HepG2 (cell line): ENCODE data around the gene SPATA33. TPM values are rescaled to one million over a fixed set of nuclear protein-coding genes. Genes with fewer than 3 reads are reported as not detected.

Experiments used
- GATAD1 ChIP-seq: IDR thresholded peaks from 2 replicates; pipeline ENCODE4 v1.6.1; 2016; ENCODE audit warnings: missing genetic modification reagents, missing compliant biosample characterization
- HNF1B ChIP-seq: sonication (generic); formaldehyde crosslinking; IDR thresholded peaks from 2 replicates; pipeline ENCODE4 v1.5.1; 2020; ENCODE audit warnings: mild to moderate bottlenecking, moderate library complexity, missing genetic modification reagents
- NFIC ChIP-seq: IDR thresholded peaks from 2 replicates; pipeline ENCODE4 v1.6.1; 2012; ENCODE audit warnings: mild to moderate bottlenecking, low read length, inconsistent platforms
- TEAD3 ChIP-seq: optimal IDR thresholded peaks from 2 replicates; pipeline ENCODE3; 2016; ENCODE audit warnings: borderline replicate concordance
- TOPORS ChIP-seq: sonication (generic); formaldehyde crosslinking; IDR thresholded peaks from 2 replicates; pipeline ENCODE4 v1.8.0; 2023; ENCODE audit warnings: mild to moderate bottlenecking, missing genetic modification reagents
- YY1 ChIP-seq: IDR thresholded peaks from 2 replicates; pipeline ENCODE4 v1.6.1; 2011; ENCODE audit warnings: low read length, low read depth, moderate library complexity, mild to moderate bottlenecking; ENCODE audit not compliant: insufficient read depth, insufficient replicate concordance
- ZBTB4 ChIP-seq: sonication (generic); formaldehyde crosslinking; IDR thresholded peaks from 2 replicates; pipeline ENCODE4 v1.4.0; 2020; ENCODE audit warnings: missing genetic modification reagents, mild to moderate bottlenecking, borderline replicate concordance
- ZFP82 ChIP-seq: sonication (generic); formaldehyde crosslinking; IDR thresholded peaks from 2 replicates; pipeline ENCODE4 v1.5.1; 2020; ENCODE audit warnings: mild to moderate bottlenecking, missing genetic modification reagents, borderline replicate concordance
- ZNF205 ChIP-seq: IDR thresholded peaks from 2 replicates; pipeline ENCODE4 v1.6.1; 2018; ENCODE audit warnings: missing biosample characterization, missing genetic modification reagents
- ZNF280D ChIP-seq: sonication (generic); formaldehyde crosslinking; IDR thresholded peaks from 2 replicates; pipeline ENCODE4 v1.5.1; 2020; ENCODE audit warnings: mild to moderate bottlenecking, missing genetic modification reagents
- ZNF530 ChIP-seq: sonication (generic); formaldehyde crosslinking; IDR thresholded peaks from 2 replicates; pipeline ENCODE4 v1.5.0; 2020; ENCODE audit warnings: low read depth, mild to moderate bottlenecking, missing genetic modification reagents
- ZNF597 ChIP-seq: sonication (generic); formaldehyde crosslinking; IDR thresholded peaks from 2 replicates; pipeline ENCODE4 v1.5.0; 2020; ENCODE audit warnings: missing genetic modification reagents
- polyA plus RNA-seq, 8 experiments: library from polyadenylated mRNA; depleted of rRNA in 3 of 8; stranded (reverse) in 7 of 8; unstranded in 1 of 8; fragments of >200 nt; fragmentation: Illumina TruSeq in 4 of 8; extraction: Trizol in 4 of 8; gene quantifications; 2 replicates each; pipeline versions ENCODE4 v1.2.1 to v1.2.3, GENCODE V29; 2011 to 2016; ENCODE audit warnings: low read depth in 4 of 8, missing spikeins in 1 of 8, mixed read lengths in 1 of 8; ENCODE audit not compliant: insufficient read depth in 1 of 8
- total RNA-seq, 5 experiments: library from RNA; depleted of rRNA; stranded (reverse); fragments of >200 nt; fragmentation: Illumina TruSeq; extraction: Trizol; gene quantifications; 2 replicates each; pipeline ENCODE4 v1.2.3, GENCODE V29; 2016; ENCODE audit warnings: low read depth in 1 of 5
- TF ChIP-seq, protein P1 (sequence below): IDR thresholded peaks from 2 replicates; pipeline ENCODE4 v1.6.1; 2016; ENCODE audit warnings: mild to moderate bottlenecking, missing biosample characterization, missing genetic modification reagents
- TF ChIP-seq, protein P2 (sequence below): sonication (generic); formaldehyde crosslinking; IDR thresholded peaks from 2 replicates; pipeline ENCODE4 v1.4.0; 2020; ENCODE audit warnings: missing genetic modification reagents

SPATA33 gene
- total and polyA plus RNA-seq, 2 of the 13 experiments (the other 11 are each of a cell fraction or from before 2014, with no cell fraction given), result 5.7 to 11.0 TPM

DNA sequence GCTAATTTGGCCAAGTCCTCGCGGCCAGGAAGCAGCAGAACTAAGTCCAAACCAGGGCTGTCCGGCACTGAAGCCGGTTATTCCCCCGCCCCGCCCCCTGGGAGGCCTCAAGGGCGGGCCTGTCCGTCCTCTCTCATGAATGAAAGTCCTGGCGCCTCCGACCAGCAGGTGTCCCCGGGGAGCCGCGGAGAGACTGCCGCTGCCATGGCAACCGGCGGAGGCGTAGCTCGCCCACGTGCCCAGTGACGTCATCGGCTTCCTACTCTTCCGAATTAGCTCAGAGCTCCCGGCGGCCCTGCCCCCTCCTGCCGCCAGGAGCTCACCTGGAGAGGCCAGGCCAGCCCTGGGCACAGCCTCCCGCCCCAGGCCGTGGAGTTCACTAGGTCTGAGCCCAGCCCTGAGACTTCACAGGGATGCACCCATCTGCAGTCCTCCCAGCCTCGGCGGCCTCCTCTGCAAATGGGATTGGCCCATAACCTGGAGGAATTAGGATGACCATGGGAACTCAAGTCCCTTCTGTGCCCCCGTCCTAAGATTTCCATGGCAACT is 42.5 kb downstream of the SPATA33 start (continued):
- no peak for TF ChIP-seq ZBTB4 (CRISPR knock-in tag)
- TF ChIP-seq TOPORS (CRISPR knock-in tag), result peak; percentile 90; the same call in 1 of the 2 replicates
- TF ChIP-seq ZNF280D (CRISPR knock-in tag), result peak; percentile 41; the same call in 1 of the 2 replicates
- TF ChIP-seq GATAD1, result peak; percentile 72
- TF ChIP-seq TEAD3, result peak; percentile 49
- no peak for TF ChIP-seq ZNF205 (CRISPR knock-in tag)
- peak; percentile 77 for TF ChIP-seq YY1
- TF ChIP-seq ZNF530 (CRISPR knock-in tag), result no peak
- TF ChIP-seq HNF1B (CRISPR knock-in tag), result peak; percentile 75
- no peak for TF ChIP-seq ZNF597 (CRISPR knock-in tag)
- TF ChIP-seq, protein P1, sequence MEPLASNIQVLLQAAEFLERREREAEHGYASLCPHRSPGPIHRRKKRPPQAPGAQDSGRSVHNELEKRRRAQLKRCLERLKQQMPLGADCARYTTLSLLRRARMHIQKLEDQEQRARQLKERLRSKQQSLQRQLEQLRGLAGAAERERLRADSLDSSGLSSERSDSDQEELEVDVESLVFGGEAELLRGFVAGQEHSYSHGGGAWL (CRISPR knock-in tag), result peak; percentile 79
- TF ChIP-seq, protein P2, sequence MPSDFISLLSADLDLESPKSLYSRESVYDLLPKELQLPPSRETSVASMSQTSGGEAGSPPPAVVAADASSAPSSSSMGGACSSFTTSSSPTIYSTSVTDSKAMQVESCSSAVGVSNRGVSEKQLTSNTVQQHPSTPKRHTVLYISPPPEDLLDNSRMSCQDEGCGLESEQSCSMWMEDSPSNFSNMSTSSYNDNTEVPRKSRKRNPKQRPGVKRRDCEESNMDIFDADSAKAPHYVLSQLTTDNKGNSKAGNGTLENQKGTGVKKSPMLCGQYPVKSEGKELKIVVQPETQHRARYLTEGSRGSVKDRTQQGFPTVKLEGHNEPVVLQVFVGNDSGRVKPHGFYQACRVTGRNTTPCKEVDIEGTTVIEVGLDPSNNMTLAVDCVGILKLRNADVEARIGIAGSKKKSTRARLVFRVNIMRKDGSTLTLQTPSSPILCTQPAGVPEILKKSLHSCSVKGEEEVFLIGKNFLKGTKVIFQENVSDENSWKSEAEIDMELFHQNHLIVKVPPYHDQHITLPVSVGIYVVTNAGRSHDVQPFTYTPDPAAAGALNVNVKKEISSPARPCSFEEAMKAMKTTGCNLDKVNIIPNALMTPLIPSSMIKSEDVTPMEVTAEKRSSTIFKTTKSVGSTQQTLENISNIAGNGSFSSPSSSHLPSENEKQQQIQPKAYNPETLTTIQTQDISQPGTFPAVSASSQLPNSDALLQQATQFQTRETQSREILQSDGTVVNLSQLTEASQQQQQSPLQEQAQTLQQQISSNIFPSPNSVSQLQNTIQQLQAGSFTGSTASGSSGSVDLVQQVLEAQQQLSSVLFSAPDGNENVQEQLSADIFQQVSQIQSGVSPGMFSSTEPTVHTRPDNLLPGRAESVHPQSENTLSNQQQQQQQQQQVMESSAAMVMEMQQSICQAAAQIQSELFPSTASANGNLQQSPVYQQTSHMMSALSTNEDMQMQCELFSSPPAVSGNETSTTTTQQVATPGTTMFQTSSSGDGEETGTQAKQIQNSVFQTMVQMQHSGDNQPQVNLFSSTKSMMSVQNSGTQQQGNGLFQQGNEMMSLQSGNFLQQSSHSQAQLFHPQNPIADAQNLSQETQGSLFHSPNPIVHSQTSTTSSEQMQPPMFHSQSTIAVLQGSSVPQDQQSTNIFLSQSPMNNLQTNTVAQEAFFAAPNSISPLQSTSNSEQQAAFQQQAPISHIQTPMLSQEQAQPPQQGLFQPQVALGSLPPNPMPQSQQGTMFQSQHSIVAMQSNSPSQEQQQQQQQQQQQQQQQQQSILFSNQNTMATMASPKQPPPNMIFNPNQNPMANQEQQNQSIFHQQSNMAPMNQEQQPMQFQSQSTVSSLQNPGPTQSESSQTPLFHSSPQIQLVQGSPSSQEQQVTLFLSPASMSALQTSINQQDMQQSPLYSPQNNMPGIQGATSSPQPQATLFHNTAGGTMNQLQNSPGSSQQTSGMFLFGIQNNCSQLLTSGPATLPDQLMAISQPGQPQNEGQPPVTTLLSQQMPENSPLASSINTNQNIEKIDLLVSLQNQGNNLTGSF (CRISPR knock-in tag), result no peak
- TF ChIP-seq ZFP82 (CRISPR knock-in tag), result no peak
- TF ChIP-seq NFIC, result no peak
